Subcutaneous abdominal adipose tissue (tissue), 5 donors: ENCODE data around the gene RESF1.

Experiments
- H3K27ac ChIP-seq: one replicate; pipeline ENCODE4 v1.7.0; 2013; ENCODE audit warnings: low read depth, mild to moderate bottlenecking, inconsistent platforms, low read length, moderate library complexity
- H3K27me3 ChIP-seq, 5 donors: one replicate each; pipeline ENCODE4 v1.7.0; 2013; ENCODE audit warnings: low read length in 5 of 5, inconsistent platforms in 1 of 5; ENCODE audit not compliant: control insufficient read depth in 5 of 5, insufficient read depth in 4 of 5
- H3K36me3 ChIP-seq, 5 donors: one replicate each; pipeline ENCODE4 v1.7.0; 2013; ENCODE audit warnings: low read length in 5 of 5; ENCODE audit not compliant: control insufficient read depth in 5 of 5, insufficient read depth in 5 of 5
- H3K4me1 ChIP-seq, 5 donors: one replicate each; pipeline ENCODE4 v1.7.0; 2013; ENCODE audit warnings: low read length in 5 of 5, mild to moderate bottlenecking in 3 of 5, moderate library complexity in 1 of 5; ENCODE audit not compliant: control insufficient read depth in 5 of 5, insufficient read depth in 5 of 5
- H3K4me3 ChIP-seq, 5 donors: one replicate each; pipeline ENCODE4 v1.7.0; 2013; ENCODE audit warnings: low read length in 5 of 5, low read depth in 1 of 5
- H3K9ac ChIP-seq, 5 donors: one replicate each; pipeline ENCODE4 v1.7.0; 2013; ENCODE audit warnings: low read length in 5 of 5, mild to moderate bottlenecking in 4 of 5, moderate library complexity in 3 of 5
- H3K9me3 ChIP-seq, 5 donors: one replicate each; pipeline ENCODE4 v1.7.0; 2013; ENCODE audit warnings: low read length in 5 of 5; ENCODE audit not compliant: control insufficient read depth in 5 of 5
- donor health status: healthy.
- donor health status: healthy.
- donor health status: healthy.
- donor health status: healthy.
- donor health status: healthy.

The RESF1 gene

GRCh38 chr12:31959701-31960391 is 631 bp downstream of the RESF1 start:
- peaks cover 7 to 43% (median 29%) of the 10 kb centered on the region in 5 donors for H3K4me1 ChIP-seq
- H3K27me3 ChIP-seq = no peaks in the 10 kb centered on the region
- peaks cover 0 to 4% (median 0%) of the 10 kb centered on the region in 5 donors for H3K9me3 ChIP-seq
- H3K27ac ChIP-seq = peak overlapping the region; percentile 67
- H3K36me3 ChIP-seq = peaks cover 0 to 15% (median 3%) of the 10 kb centered on the region in 5 donors
- peak overlapping the region; percentile 66 to 91 (median 80) for H3K9ac ChIP-seq
- peak overlapping the region; percentile 80 to 98 (median 86) for H3K4me3 ChIP-seq

- Histone ChIP-seq H3K4me3 (peak overlapping the region; percentile 80 to 98 (median 86)), H3K9ac (peak overlapping the region; percentile 6 to 91 (median 73)), H3K4me1 (peaks cover 7 to 47% (median 34%) of the 10 kb centered on the region in 5 donors), H3K27ac (no peak overlapping the region), H3K27me3 (no peaks in the 10 kb centered on the region), H3K36me3 (peaks cover 0 to 15% (median 3%) of the 10 kb centered on the region in 5 donors), H3K9me3 (no peaks in the 10 kb centered on the region)
Observed at GRCh38 chr12:31961137-31961536, 1.9 kb downstream of the RESF1 start.

GRCh38 chr12:31962076-31962475 is 2.9 kb downstream of the RESF1 start:
- peak overlapping the region in 1 of 5 donors; percentile 80 for H3K4me3 ChIP-seq
- H3K4me1 ChIP-seq = peaks cover 7 to 57% (median 38%) of the 10 kb centered on the region in 5 donors

GRCh38 chr12:31964280-31964679 is 5.1 kb downstream of the RESF1 start:
- peaks cover 4 to 51% (median 31%) of the 10 kb centered on the region in 5 donors for H3K4me1 ChIP-seq
- no peak overlapping the region for H3K27ac ChIP-seq
- no peak overlapping the region for H3K4me3 ChIP-seq
- H3K9me3 ChIP-seq = no peaks in the 10 kb centered on the region
- no peak overlapping the region for H3K9ac ChIP-seq
- H3K36me3 ChIP-seq = peaks cover 0 to 15% (median 6%) of the 10 kb centered on the region in 5 donors
- H3K27me3 ChIP-seq = no peaks in the 10 kb centered on the region

More at GRCh38 chr12:31962076-31962475, 2.9 kb downstream of the RESF1 start:
- no peak overlapping the region for H3K27ac ChIP-seq
- H3K9ac ChIP-seq = peak overlapping the region in 1 of 5 donors; percentile 14
- no peaks in the 10 kb centered on the region for H3K27me3 ChIP-seq
- H3K9me3 ChIP-seq = no peaks in the 10 kb centered on the region
- H3K36me3 ChIP-seq = peaks cover 0 to 15% (median 3%) of the 10 kb centered on the region in 5 donors

GRCh38 chr12:31965090-31965489 is 5.9 kb downstream of the RESF1 start:
- Histone ChIP-seq H3K4me3 (no peak overlapping the region), H3K9ac (no peak overlapping the region), H3K27ac (no peak overlapping the region), H3K4me1 (peaks cover 4 to 49% (median 28%) of the 10 kb centered on the region in 5 donors), H3K36me3 (peaks cover under 1 to 15% (median 7%) of the 10 kb centered on the region in 5 donors), H3K27me3 (no peaks in the 10 kb centered on the region), H3K9me3 (no peaks in the 10 kb centered on the region)

GRCh38 chr12:31966558-31967205 is 7.5 kb downstream of the RESF1 start:
- H3K4me3 ChIP-seq = no peak overlapping the region
- no peaks in the 10 kb centered on the region for H3K27me3 ChIP-seq
- peak overlapping the region in 1 of 5 donors; percentile 11 for H3K9ac ChIP-seq
- H3K9me3 ChIP-seq = no peaks in the 10 kb centered on the region
- H3K27ac ChIP-seq = no peak overlapping the region
- peaks cover 8 to 25% (median 18%) of the 10 kb centered on the region in 5 donors for H3K36me3 ChIP-seq
- H3K4me1 ChIP-seq = peaks cover 0 to 33% (median 15%) of the 10 kb centered on the region in 5 donors

- H3K4me1 ChIP-seq = peaks cover 0 to 24% (median 14%) of the 10 kb centered on the region in 5 donors
- no peaks in the 10 kb centered on the region for H3K27me3 ChIP-seq
- no peak overlapping the region for H3K9ac ChIP-seq
- no peak overlapping the region for H3K27ac ChIP-seq
- peaks cover 8 to 31% (median 24%) of the 10 kb centered on the region in 5 donors for H3K36me3 ChIP-seq
- no peak overlapping the region for H3K4me3 ChIP-seq
- no peaks in the 10 kb centered on the region for H3K9me3 ChIP-seq
Observed at GRCh38 chr12:31967539-31967938, 8.3 kb downstream of the RESF1 start.

GRCh38 chr12:31970199-31970598 is 11.0 kb downstream of the RESF1 start:
- Histone ChIP-seq H3K27me3 (no peaks in the 10 kb centered on the region), H3K4me3 (no peak overlapping the region), H3K27ac (no peak overlapping the region), H3K36me3 (peaks cover 19 to 55% (median 35%) of the 10 kb centered on the region in 5 donors), H3K9ac (no peak overlapping the region), H3K4me1 (peaks cover 0 to 15% (median 12%) of the 10 kb centered on the region in 5 donors), H3K9me3 (peaks cover 0 to 4% (median 0%) of the 10 kb centered on the region in 5 donors)

- H3K4me3 ChIP-seq = no peak overlapping the region
- no peaks in the 10 kb centered on the region for H3K4me1 ChIP-seq
- H3K36me3 ChIP-seq = peaks cover 31 to 70% (median 43%) of the 10 kb centered on the region in 5 donors
- no peak overlapping the region for H3K9ac ChIP-seq
- no peaks in the 10 kb centered on the region for H3K27me3 ChIP-seq
- H3K27ac ChIP-seq = no peak overlapping the region
- H3K9me3 ChIP-seq = peaks cover 0 to 15% (median 7%) of the 10 kb centered on the region in 5 donors
Observed at GRCh38 chr12:31973818-31974217, 14.6 kb downstream of the RESF1 start.

GRCh38 chr12:31974673-31975072 is 15.5 kb downstream of the RESF1 start:
- Histone ChIP-seq H3K9me3 (peaks cover 2 to 15% (median 7%) of the 10 kb centered on the region in 5 donors), H3K36me3 (peaks cover 31 to 72% (median 49%) of the 10 kb centered on the region in 5 donors)

More at GRCh38 chr12:31974673-31975072, 15.5 kb downstream of the RESF1 start:
- Histone ChIP-seq H3K27ac (no peak overlapping the region), H3K4me3 (no peak overlapping the region), H3K27me3 (no peaks in the 10 kb centered on the region), H3K9ac (no peak overlapping the region), H3K4me1 (no peaks in the 10 kb centered on the region)
